VCaP (cell line): ENCODE results near the gene ELL2.
A peak's percentile ranks its signal among the peaks of the same experiment; 100 is the strongest.

Source experiments
- H3K27ac ChIP-seq: fragments of 450-650 bp; 2 replicates; pipeline ENCODE4 v1.5.1; 2017
- CTCF ChIP-seq: fragments of 450-650 bp; conservative IDR thresholded peaks from 2 replicates; pipeline ENCODE4 v1.5.1; 2017; ENCODE audit warnings: mild to moderate bottlenecking, moderate library complexity

The ELL2 gene

GRCh38 chr5:95846554-95847260 lies 114.9 kb downstream of the ELL2 start:
- no peak overlapping the region for H3K27ac ChIP-seq
- TF ChIP-seq CTCF: peak; percentile 100

DNA sequence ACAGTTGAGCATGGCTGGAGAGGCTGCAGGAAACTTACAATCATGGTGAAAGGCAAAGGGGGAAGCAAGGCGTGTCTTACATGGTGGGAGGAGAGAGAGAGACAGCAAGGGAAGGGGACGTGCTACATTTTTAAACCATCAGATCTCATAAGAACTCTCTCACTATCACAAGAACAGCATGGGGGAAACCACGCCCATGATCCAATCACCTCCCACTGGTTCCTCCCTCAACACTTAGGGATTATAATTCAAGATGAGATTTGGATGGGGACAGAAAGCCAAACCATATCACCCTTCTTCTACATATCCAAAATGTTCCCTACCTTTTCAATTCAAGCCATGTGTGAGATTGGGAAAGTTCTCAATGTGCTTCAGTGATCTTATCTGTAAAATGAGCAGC lies 116.3 kb downstream of the ELL2 start:
- TF ChIP-seq CTCF: no peak
- no peak overlapping the region for H3K27ac ChIP-seq

GRCh38 chr5:95843733-95844223 lies 117.9 kb downstream of the ELL2 start:
- TF ChIP-seq CTCF: no peak
- H3K27ac ChIP-seq: peak overlapping the region; percentile 47

DNA sequence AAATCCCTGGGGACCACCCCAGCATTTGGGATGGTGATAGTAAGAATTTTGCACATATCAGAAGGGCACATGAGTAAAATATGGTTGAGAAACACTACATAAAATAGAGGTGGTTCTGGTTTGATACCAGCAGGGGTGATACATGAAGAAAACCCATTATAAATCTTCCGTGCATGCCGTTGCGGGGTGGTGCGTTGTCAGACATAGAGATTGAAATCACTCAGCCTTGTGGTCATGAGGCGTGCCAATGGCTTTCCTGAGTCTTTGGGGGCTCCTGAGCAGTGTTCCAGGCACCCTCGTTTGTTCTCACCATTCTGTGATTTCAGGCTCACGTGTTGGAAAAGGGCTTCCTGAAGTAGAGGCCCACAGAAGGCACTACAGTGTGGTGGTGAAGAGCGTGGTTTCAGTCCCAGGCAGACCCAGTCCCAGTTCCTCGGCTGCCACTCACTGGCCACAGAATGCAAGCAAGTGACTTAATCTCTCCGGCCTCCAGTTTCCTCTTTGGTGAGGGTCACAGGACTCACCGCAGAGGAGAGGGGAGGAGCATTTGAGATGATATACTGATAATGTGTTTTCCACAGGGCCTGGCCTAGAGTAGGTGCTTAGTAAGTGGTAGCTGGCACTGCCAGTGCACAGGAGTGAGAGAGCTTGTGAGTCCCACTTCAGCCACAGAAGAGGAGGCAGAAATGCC lies 118.7 kb downstream of the ELL2 start:
- TF ChIP-seq CTCF: no peak
- peak overlapping the region; percentile 47 for H3K27ac ChIP-seq

- no peak for TF ChIP-seq CTCF
- 0 out of 2 replicates have a peak overlapping the region, but pooled peaks have one; percentile 47 for H3K27ac ChIP-seq
These were observed 119.5 kb downstream of the ELL2 start for GRCh38 chr5:95841914-95842812.

- TF ChIP-seq CTCF: no peak
- H3K27ac ChIP-seq: no peak overlapping the region
These were observed 120.5 kb downstream of the ELL2 start for GRCh38 chr5:95840956-95841705.
